IPS-11a (cell line): Measurements from ENCODE around the gene CARHSP1.
A peak's percentile ranks its signal among the peaks of the same experiment; 100 is the strongest.
"Not testable (repeated sequence)": the region's sequence is repeated elsewhere in the genome, so short reads cannot be mapped to it uniquely, and the experiment has no call there.

Experiments
- H3K4me3 ChIP-seq: one replicate; pipeline ENCODE4 v1.5.1; 2013; ENCODE audit warnings: low read depth, low read length, control low read depth

The CARHSP1 gene

GRCh38 chr16:8868416-8869211 lies at the start of gene CARHSP1:
TSS of gene CARHSP1 (minus strand) at chr16:8869006. CDS start at chr16:8859328, 9,678 bp downstream.
- H3K4me3 ChIP-seq: peak within 1 kb of the TSS; percentile 82

DNA sequence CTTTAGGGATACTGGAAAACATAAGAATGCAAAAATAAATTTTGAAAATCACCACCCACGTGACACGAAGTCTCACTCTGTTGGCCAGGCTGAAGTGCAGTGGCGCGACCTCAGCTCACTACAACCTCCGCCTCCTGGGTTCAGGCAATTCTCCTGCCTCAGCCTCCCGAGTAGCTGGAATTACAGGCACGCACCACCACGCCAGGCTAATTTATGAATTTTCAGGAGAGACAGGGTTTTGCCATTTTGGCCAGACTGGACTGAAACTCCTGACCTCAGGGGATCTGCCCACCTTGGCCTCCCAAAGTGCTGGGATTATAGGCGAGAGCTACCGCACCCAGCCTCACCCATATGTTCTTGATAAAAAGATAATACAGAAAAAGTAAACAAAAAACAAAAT lies 48.5 kb upstream of the CARHSP1 start:
- not testable (repeated sequence) for H3K4me3 ChIP-seq

- H3K4me3 ChIP-seq: no peak overlapping the region
Observed at GRCh38 chr16:8916541-8917225, 47.9 kb upstream of the CARHSP1 start.

DNA sequence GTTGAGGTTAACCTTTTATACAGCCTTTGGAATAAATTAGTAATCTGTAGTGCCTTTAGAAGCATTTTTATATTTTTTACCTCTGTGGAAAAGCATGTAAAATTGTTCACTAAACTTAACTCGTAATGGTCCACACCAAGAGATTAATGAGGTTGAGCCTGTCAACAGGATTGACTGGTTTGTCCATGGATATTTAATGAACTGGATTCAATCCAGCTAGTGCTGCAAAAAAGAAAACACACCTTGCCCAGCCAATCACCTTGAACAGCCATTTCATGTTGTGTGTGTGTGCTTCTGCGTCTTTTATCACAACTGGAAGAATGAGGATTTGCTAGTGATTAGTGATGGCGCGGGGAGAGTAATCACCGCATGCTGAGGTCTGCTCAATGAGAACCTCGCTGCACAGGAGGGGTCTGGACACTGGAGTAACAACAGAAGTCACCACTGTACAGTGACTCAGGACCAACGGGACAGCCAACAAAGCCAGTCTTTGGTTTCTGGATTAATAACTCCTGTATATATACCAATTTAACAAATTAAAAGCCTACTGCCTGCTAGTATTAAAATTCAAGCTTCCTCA lies 47.0 kb upstream of the CARHSP1 start:
- no peak overlapping the region for H3K4me3 ChIP-seq

DNA sequence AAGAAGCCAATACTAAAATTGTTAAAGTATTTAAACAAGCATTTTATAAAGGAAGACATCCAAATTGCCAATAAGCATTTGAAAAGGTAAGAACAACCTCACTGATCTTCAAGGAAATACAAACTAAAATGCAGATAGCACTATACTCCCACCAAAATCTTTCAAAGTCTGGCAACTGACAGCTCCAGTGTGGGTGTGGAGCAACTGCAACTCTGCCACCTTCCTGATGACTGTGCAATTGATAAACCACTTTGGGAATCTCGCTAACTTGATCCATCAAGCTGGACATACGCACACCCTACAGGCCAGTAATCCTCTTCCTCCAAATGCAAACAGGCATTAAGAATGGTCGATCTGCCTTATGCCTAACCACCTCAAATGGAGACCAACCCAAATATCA lies 45.3 kb upstream of the CARHSP1 start:
- no peak overlapping the region for H3K4me3 ChIP-seq

GRCh38 chr16:8912793-8913192 lies 44.0 kb upstream of the CARHSP1 start:
- H3K4me3 ChIP-seq: no peak overlapping the region

DNA sequence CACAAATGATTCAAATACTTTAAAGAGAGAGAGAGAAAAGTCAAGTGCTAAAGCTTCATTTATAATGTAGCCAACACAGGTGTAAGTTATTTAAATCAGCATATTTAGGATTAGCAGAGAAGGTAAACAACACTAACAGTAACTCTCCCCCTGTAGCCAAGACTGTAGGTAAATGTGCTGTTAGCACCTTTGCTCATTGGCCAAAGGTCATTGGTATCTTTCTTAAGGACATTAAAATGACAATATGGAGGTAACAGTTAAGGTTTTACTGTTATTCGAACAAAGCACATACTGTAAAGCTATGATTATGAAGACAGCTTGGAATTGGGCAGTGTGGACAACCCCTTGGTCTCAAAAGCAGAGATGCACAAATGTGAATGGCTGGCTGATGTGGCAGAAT lies 42.0 kb upstream of the CARHSP1 start:
- no peak overlapping the region for H3K4me3 ChIP-seq

GRCh38 chr16:8908810-8909468 lies 40.1 kb upstream of the CARHSP1 start:
- H3K4me3 ChIP-seq: no peak overlapping the region

- no peak overlapping the region for H3K4me3 ChIP-seq
Observed at GRCh38 chr16:8907096-8907495, 38.3 kb upstream of the CARHSP1 start.

DNA sequence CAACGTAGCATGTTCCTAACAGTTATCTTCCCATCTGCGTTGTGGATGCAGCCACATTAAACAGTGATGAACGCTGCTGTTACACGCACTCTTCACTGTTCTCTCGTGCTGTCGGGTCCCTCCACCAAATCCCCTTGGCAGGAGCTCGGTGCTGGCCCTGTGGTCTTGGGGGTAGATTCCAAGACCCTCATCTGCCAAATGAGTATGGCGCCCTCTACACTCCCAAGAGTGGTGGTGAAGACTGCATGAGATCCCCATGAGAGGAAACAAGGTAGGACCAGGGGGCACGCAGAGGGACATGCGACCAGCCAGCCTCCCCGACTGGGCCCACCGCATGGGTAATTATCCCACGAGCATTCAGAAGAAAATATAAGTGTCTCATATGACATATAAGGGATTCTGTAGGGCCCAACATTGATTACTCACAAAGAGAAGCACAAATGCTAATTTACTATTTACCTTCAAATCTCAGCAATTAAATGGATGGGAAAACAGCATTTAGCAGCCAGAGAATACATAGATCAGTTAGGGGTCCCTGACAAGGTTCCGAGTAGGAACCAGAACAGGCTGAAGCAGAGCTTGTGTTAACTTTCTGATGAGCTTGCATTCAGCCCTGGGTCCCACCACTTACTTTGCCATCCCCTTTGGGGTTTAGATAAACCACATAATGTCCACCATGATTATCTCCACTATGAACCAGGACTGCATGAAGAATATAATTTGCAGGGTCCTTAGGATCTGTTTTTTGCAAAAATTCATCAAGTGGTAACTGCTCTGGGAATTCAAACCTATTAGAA lies 37.2 kb upstream of the CARHSP1 start:
- H3K4me3 ChIP-seq: no peak overlapping the region

- no peak overlapping the region for H3K4me3 ChIP-seq
Observed at GRCh38 chr16:8905168-8905762, 36.5 kb upstream of the CARHSP1 start.

DNA sequence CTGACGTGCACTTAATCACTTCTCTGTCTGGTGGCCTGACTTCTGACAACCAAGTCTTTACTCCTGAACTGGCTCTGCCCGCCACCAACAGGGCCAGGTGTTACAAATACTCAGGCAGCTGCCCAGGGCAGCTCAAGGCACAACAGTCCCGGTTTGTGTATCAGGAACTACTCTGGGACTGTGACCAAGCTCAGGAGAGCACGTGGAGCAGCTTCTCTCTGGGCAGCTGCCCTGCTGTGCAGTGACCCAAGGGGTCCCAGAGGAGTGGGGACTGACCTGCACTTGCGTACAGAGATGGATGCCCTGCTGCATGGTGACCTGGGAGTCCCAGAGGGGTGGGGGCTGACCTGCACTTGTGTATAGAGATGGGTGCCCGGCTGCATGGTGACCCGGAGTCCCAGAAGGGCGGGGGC lies 35.2 kb upstream of the CARHSP1 start:
- no peak overlapping the region for H3K4me3 ChIP-seq

- no peak overlapping the region for H3K4me3 ChIP-seq
Observed at GRCh38 chr16:8903004-8903403, 34.2 kb upstream of the CARHSP1 start.

- H3K4me3 ChIP-seq: no peak overlapping the region
Observed at GRCh38 chr16:8901320-8901861, 32.6 kb upstream of the CARHSP1 start.

- no peak overlapping the region for H3K4me3 ChIP-seq
Observed at GRCh38 chr16:8900343-8900742, 31.5 kb upstream of the CARHSP1 start.

DNA sequence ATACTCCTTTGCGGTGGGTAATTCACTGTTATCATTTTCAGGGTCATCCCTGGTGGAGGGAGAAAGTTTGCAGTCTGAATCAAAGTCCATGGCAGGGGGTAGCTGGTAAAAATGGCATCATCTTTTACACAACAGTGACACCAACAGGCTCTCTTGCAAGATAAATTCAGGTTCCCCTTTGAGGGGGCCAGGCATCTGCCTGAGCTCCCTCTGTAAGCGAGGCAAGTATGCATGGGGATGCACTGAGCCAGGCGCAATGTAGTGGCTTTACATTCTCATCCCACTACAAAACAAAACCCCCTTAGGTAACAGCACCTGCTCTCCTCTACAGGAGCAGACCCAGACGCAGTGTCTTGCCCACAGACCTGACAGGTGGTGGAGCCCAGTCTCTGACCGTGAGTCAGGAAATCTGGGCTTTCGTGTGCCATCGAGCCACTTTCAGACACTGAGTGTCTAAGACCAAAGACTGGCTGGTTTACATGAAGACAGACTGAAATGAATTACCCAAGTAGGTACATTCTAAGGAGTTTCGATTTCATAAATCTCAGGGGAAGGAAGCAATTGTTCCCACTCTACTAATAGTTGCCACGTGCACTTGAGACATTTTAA lies 31.0 kb upstream of the CARHSP1 start:
- no peak overlapping the region for H3K4me3 ChIP-seq

- no peak overlapping the region for H3K4me3 ChIP-seq
Observed at GRCh38 chr16:8898660-8899318, 30.0 kb upstream of the CARHSP1 start.

GRCh38 chr16:8894736-8895334 lies 26.0 kb upstream of the CARHSP1 start:
- H3K4me3 ChIP-seq: no peak overlapping the region
